ENCODE results near the gene MAP3K7CL. TPM values are rescaled to one million over a fixed set of nuclear protein-coding genes. Genes with fewer than 3 reads are reported as not detected.

Gene MAP3K7CL
- polyA plus RNA-seq (ENCODE audit: insufficient read length) = 9.6 TPM
- long read RNA-seq, donor 1, partial matches to known transcripts = 0 of 1 reads
- long read RNA-seq, donor 1, other reads (novel, unspliced or antisense) = 0 of 1 reads
- long read RNA-seq, donor 2, partial matches to known transcripts = 0 of 1 reads
- long read RNA-seq, donor 2, other reads (novel, unspliced or antisense) = 0 of 1 reads
- long read RNA-seq, donor 3 = 0 reads
- long read RNA-seq, donor 4 = 0 reads
- long read RNA-seq, donor 5, partial matches to known transcripts = 0 of 1 reads
- long read RNA-seq, donor 5, other reads (novel, unspliced or antisense) = 0 of 1 reads
- long read RNA-seq, donor 6 = 0 reads
- long read RNA-seq, donor 7, partial matches to known transcripts = 0 of 1 reads
- long read RNA-seq, donor 7, other reads (novel, unspliced or antisense) = 0 of 1 reads
- long read RNA-seq, donor 8 = 0 reads

GRCh38 chr21:29130270-29130969 is at the start of gene MAP3K7CL:
Gene MAP3K7CL, plus strand, starts transcription at chr21:29130644. Its CDS starts 2,701 bp downstream, at chr21:29133345.
- DNase-seq = no peak

- no peak for DNase-seq
These were observed 48.2 kb upstream of the MAP3K7CL start for GRCh38 chr21:29082046-29082815.

- DNase-seq = no peak
These were observed 47.1 kb upstream of the MAP3K7CL start for GRCh38 chr21:29083306-29083705.

GRCh38 chr21:29084372-29084771 is 46.1 kb upstream of the MAP3K7CL start:
- no peak for DNase-seq

GRCh38 chr21:29085106-29085752 is 45.2 kb upstream of the MAP3K7CL start:
- DNase-seq = no peak

- no peak for DNase-seq
These were observed 39.4 kb upstream of the MAP3K7CL start for GRCh38 chr21:29091033-29091432.

- DNase-seq = no peak
These were observed 38.1 kb upstream of the MAP3K7CL start for GRCh38 chr21:29092102-29092959.

- DNase-seq = no peak
These were observed 34.0 kb upstream of the MAP3K7CL start for GRCh38 chr21:29096218-29097015.

GRCh38 chr21:29098156-29098555 is 32.3 kb upstream of the MAP3K7CL start:
- DNase-seq = no peak

- no peak for DNase-seq
These were observed 27.6 kb upstream of the MAP3K7CL start for GRCh38 chr21:29102791-29103257.

GRCh38 chr21:29104239-29104708 is 26.2 kb upstream of the MAP3K7CL start:
- no peak for DNase-seq

GRCh38 chr21:29105218-29105617 is 25.2 kb upstream of the MAP3K7CL start:
- no peak for DNase-seq

- no peak for DNase-seq
These were observed 15.5 kb upstream of the MAP3K7CL start for GRCh38 chr21:29114765-29115500.

- DNase-seq = no peak
These were observed 14.5 kb upstream of the MAP3K7CL start for GRCh38 chr21:29115899-29116298.

GRCh38 chr21:29117372-29117955 is 13.0 kb upstream of the MAP3K7CL start:
- no peak for DNase-seq

GRCh38 chr21:29121759-29122158 is 8.7 kb upstream of the MAP3K7CL start:
- DNase-seq = no peak

GRCh38 chr21:29124645-29125044 is 5.8 kb upstream of the MAP3K7CL start:
- DNase-seq = no peak

GRCh38 chr21:29125191-29125590 is 5.3 kb upstream of the MAP3K7CL start:
- DNase-seq = no peak

GRCh38 chr21:29125979-29126378 is 4.5 kb upstream of the MAP3K7CL start:
- no peak for DNase-seq
